ENCODE measurements around the gene SAMD7. TPM values are rescaled to one million over a fixed set of nuclear protein-coding genes. Genes with fewer than 3 reads are reported as not detected.

The SAMD7 gene
- polyA plus RNA-seq, 3 donors = not detected

DNA sequence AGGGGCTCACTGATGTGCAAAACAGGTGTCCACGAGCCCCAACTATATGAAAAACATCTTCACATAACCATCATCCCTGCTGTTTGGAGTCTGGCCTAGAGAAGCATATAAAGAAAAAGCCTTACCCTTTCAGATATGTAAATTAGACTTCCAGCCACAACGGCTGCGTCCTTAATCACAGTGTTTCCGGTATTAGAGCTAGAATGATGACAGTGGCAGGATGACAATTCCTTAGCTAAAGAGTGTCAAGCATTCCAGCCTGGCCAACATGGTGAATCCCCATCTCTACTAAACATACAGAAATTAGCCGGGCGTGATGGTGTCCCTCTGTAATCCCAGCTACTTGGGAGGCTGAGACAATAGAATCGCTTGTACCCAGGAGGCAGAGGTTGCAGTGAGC lies 19.5 kb upstream of the SAMD7 start:
- no peaks in the 10 kb centered on the region for H3K79me2 ChIP-seq (ENCODE audit: insufficient read depth, low read length)
- H3K4me3 Mint-ChIP-seq = no peak overlapping the region
- H3K9ac ChIP-seq (ENCODE audit: insufficient read depth, low read length, poor library complexity, severe bottlenecking) = no peak overlapping the region
- peaks cover 0 to 2% (median 0%) of the 10 kb centered on the region in 3 donors for H3K27me3 Mint-ChIP-seq (ENCODE audit: low read depth in 3 of 3)
- H3K4me1 ChIP-seq (ENCODE audit: control insufficient read depth in 1 of 2, insufficient read depth in 2 of 2, low read length in 2 of 2) = no peaks in the 10 kb centered on the region
- H3K4me3 ChIP-seq (replicated peaks in 1 of 3; ENCODE audit: low read depth in 2 of 3, low read length in 3 of 3) = no peak overlapping the region
- H3K9me3 ChIP-seq (replicated peaks in 1 of 2; ENCODE audit: control insufficient read depth in 1 of 2, insufficient read depth in 1 of 2, low read length in 2 of 2) = no peaks in the 10 kb centered on the region
- H3K4me2 ChIP-seq (replicated peaks; ENCODE audit: extremely low read depth, low read length, poor library complexity, severe bottlenecking) = no peak overlapping the region
- H3K4me1 Mint-ChIP-seq = no peaks in the 10 kb centered on the region
- intact Hi-C loops (cut with micrococcal nuclease) = no loop called here
- TF ChIP-seq, protein P1, sequence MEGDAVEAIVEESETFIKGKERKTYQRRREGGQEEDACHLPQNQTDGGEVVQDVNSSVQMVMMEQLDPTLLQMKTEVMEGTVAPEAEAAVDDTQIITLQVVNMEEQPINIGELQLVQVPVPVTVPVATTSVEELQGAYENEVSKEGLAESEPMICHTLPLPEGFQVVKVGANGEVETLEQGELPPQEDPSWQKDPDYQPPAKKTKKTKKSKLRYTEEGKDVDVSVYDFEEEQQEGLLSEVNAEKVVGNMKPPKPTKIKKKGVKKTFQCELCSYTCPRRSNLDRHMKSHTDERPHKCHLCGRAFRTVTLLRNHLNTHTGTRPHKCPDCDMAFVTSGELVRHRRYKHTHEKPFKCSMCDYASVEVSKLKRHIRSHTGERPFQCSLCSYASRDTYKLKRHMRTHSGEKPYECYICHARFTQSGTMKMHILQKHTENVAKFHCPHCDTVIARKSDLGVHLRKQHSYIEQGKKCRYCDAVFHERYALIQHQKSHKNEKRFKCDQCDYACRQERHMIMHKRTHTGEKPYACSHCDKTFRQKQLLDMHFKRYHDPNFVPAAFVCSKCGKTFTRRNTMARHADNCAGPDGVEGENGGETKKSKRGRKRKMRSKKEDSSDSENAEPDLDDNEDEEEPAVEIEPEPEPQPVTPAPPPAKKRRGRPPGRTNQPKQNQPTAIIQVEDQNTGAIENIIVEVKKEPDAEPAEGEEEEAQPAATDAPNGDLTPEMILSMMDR (IDR thresholded peaks at IDR 0.05) = no peak
- H3K9me3 Mint-ChIP-seq = peaks cover 0 to 4% (median 0%) of the 10 kb centered on the region in 7 donors
- H2AFZ ChIP-seq (ENCODE audit: insufficient read depth, low read depth, low read length, poor library complexity, severe bottlenecking) = no peak overlapping the region
- no peaks in the 10 kb centered on the region for H3K36me3 ChIP-seq (replicated peaks in 1 of 2; ENCODE audit: control insufficient read depth in 1 of 2, insufficient read depth in 2 of 2, low read length in 2 of 2)
- no peaks in the 10 kb centered on the region for H4K20me1 ChIP-seq (ENCODE audit: insufficient read depth, low read length)
- 100% methylated on average over 1 of the region's 7 CpGs for WGBS (ENCODE audit: insufficient coverage)
- no peak for DNase-seq
- no peaks in the 10 kb centered on the region for H3K27me3 ChIP-seq (ENCODE audit: control insufficient read depth in 2 of 2, insufficient read depth in 2 of 2, low read length in 2 of 2)
- no peaks in the 10 kb centered on the region for H3K36me3 Mint-ChIP-seq
- H3K27ac ChIP-seq (ENCODE audit: low read depth in 1 of 2, low read length in 2 of 2) = no peak overlapping the region
- no peak overlapping the region for H3K27ac Mint-ChIP-seq

DNA sequence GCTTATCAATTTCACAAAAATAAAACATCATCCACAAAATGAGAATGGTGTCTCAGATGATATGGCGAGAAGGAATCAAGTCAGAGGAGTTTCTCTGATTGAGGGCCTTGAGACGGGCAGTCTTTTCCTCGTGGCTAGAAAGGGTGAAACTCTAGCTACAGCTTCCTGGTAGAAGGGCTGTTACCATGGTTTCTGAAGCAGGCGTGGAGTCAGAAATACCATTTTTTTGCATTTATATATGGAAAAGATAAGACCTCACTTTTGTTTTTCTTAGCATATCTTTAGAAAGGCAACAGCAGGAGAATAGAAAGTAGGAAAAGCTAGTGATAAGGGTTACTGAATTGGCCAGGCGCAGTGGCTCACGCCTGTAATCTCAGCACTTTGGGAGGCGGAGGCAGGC lies 17.3 kb upstream of the SAMD7 start:
- Histone ChIP-seq H3K4me1 (ENCODE audit: control insufficient read depth in 1 of 2, insufficient read depth in 2 of 2, low read length in 2 of 2) (no peaks in the 10 kb centered on the region), H3K9me3 (replicated peaks in 1 of 2; ENCODE audit: control insufficient read depth in 1 of 2, insufficient read depth in 1 of 2, low read length in 2 of 2) (no peaks in the 10 kb centered on the region), H2AFZ (ENCODE audit: insufficient read depth, low read depth, low read length, poor library complexity, severe bottlenecking) (no peak overlapping the region), H3K79me2 (ENCODE audit: insufficient read depth, low read length) (no peaks in the 10 kb centered on the region), H3K4me3 (replicated peaks in 1 of 3; ENCODE audit: low read depth in 2 of 3, low read length in 3 of 3) (no peak overlapping the region), H4K20me1 (ENCODE audit: insufficient read depth, low read length) (no peaks in the 10 kb centered on the region), H3K4me2 (replicated peaks; ENCODE audit: extremely low read depth, low read length, poor library complexity, severe bottlenecking) (no peak overlapping the region), H3K27ac (ENCODE audit: low read depth in 1 of 2, low read length in 2 of 2) (no peak overlapping the region), H3K27me3 (ENCODE audit: control insufficient read depth in 2 of 2, insufficient read depth in 2 of 2, low read length in 2 of 2) (no peaks in the 10 kb centered on the region), H3K36me3 (replicated peaks in 1 of 2; ENCODE audit: control insufficient read depth in 1 of 2, insufficient read depth in 2 of 2, low read length in 2 of 2) (no peaks in the 10 kb centered on the region), H3K9ac (ENCODE audit: insufficient read depth, low read length, poor library complexity, severe bottlenecking) (no peak overlapping the region)
- H3K36me3 Mint-ChIP-seq = no peaks in the 10 kb centered on the region
- WGBS (ENCODE audit: insufficient coverage) = 77% methylated on average over 3 of the region's 7 CpGs
- TF ChIP-seq, protein P1 (IDR thresholded peaks at IDR 0.05) = no peak
- DNase-seq = no peak
- H3K27ac Mint-ChIP-seq = no peak overlapping the region
- no peaks in the 10 kb centered on the region for H3K4me1 Mint-ChIP-seq
- intact Hi-C loops (cut with micrococcal nuclease) = no loop called here
- peaks cover 0 to 2% (median 0%) of the 10 kb centered on the region in 3 donors for H3K27me3 Mint-ChIP-seq (ENCODE audit: low read depth in 3 of 3)
- H3K4me3 Mint-ChIP-seq = no peak overlapping the region
- peaks cover 0 to 4% (median 3%) of the 10 kb centered on the region in 7 donors for H3K9me3 Mint-ChIP-seq
